Stimulated activated CD4-positive, alpha-beta T cell treated with anti-CD3 and anti-CD28 coated beads, TNF-alpha, amount 100 ng/mL, for 48 hours (primary cell): ENCODE data around the gene CIDEC.

ENCODE experiments used
- DNase-seq, 3 donors: peaks; one replicate each; pipeline ENCODE4 v3.0.0-alpha.2; 2020; ENCODE audit warnings: low read depth in 3 of 3

Gene CIDEC

GRCh38 chr3:9879830-9880549 lies at the start of gene CIDEC:
Gene CIDEC (minus strand): TSS chr3:9880253. CDS start chr3:9878486, 1,767 bp downstream.
- no peak for DNase-seq

GRCh38 chr3:9928158-9928557 lies 48.1 kb upstream of the CIDEC start:
- no peak for DNase-seq

- DNase-seq = no peak
These were observed 38.4 kb upstream of the CIDEC start for GRCh38 chr3:9918261-9919038.

- DNase-seq = no peak
These were observed 37.8 kb upstream of the CIDEC start for GRCh38 chr3:9917820-9918219.

GRCh38 chr3:9916734-9917680 lies 37.0 kb upstream of the CIDEC start, which contains the start of gene IL17RC:
Gene IL17RC (plus strand): TSS chr3:9917098. CDS start chr3:9917316, 218 bp downstream.
- no peak for DNase-seq

- DNase-seq = no peak
These were observed 36.3 kb upstream of the CIDEC start for GRCh38 chr3:9916346-9916733.

- DNase-seq = no peak
These were observed 35.4 kb upstream of the CIDEC start for GRCh38 chr3:9915254-9916141.

GRCh38 chr3:9914559-9915253 lies 34.7 kb upstream of the CIDEC start:
- DNase-seq = no peak

- no peak for DNase-seq
These were observed 34.0 kb upstream of the CIDEC start for GRCh38 chr3:9914011-9914410.

GRCh38 chr3:9913601-9914000 lies 33.5 kb upstream of the CIDEC start:
- no peak for DNase-seq

GRCh38 chr3:9912294-9912935 lies 32.4 kb upstream of the CIDEC start:
- no peak for DNase-seq

- no peak for DNase-seq
These were observed 31.8 kb upstream of the CIDEC start for GRCh38 chr3:9911863-9912262.

GRCh38 chr3:9909221-9910013 lies 29.4 kb upstream of the CIDEC start:
- no peak for DNase-seq

- DNase-seq = no peak
These were observed 28.2 kb upstream of the CIDEC start for GRCh38 chr3:9908286-9908685.

GRCh38 chr3:9906480-9906879 lies 26.4 kb upstream of the CIDEC start:
- no peak for DNase-seq

- DNase-seq = no peak
These were observed 23.9 kb upstream of the CIDEC start for GRCh38 chr3:9903904-9904303.

GRCh38 chr3:9903238-9903624 lies 23.2 kb upstream of the CIDEC start:
- DNase-seq = no peak

- DNase-seq = no peak
These were observed 22.6 kb upstream of the CIDEC start, which contains the start of gene IL17RE for GRCh38 chr3:9902372-9903237. Gene IL17RE (plus strand): TSS chr3:9902848. CDS start chr3:9902933, 85 bp downstream.
